ENCODE data around the gene PCDHA13. TPM values are rescaled to one million over a fixed set of nuclear protein-coding genes. Genes with fewer than 3 reads are reported as not detected.

PCDHA13 gene
- total and polyA plus RNA-seq, 4 donors = 0.15 to 0.16 TPM; not detected in 2

Other genes starting within 250 kb of the PCDHA13 start
- 100 to 1,000 TPM; 104 to 205 TPM for gene CD14, start 248.9 kb upstream of the PCDHA13 start, total RNA-seq
- gene CD14, start 248.9 kb upstream of the PCDHA13 start, polyA plus RNA-seq = 100 to 1,000 TPM in 1 of 2 donors, 10 to 100 TPM in 1; 34.9 to 115 TPM
- gene TMCO6, start 242.7 kb upstream of the PCDHA13 start, total RNA-seq = 10 to 100 TPM in 1 of 2 donors, 1 to 10 TPM in 1; 8.6 to 11.9 TPM
- 1 to 10 TPM; 2.9 to 9.4 TPM for gene TMCO6, start 242.7 kb upstream of the PCDHA13 start, polyA plus RNA-seq
- 10 to 100 TPM; 32.1 to 35.0 TPM for gene NDUFA2, start 234.5 kb upstream of the PCDHA13 start, total RNA-seq
- gene NDUFA2, start 234.5 kb upstream of the PCDHA13 start, polyA plus RNA-seq = 100 to 1,000 TPM; 114 to 198 TPM
- gene IK, start 234.3 kb upstream of the PCDHA13 start, total RNA-seq = 10 to 100 TPM; 78.4 to 79.1 TPM
- 100 to 1,000 TPM in 1 of 2 donors, 10 to 100 TPM in 1; 90.3 to 104 TPM for gene IK, start 234.3 kb upstream of the PCDHA13 start, polyA plus RNA-seq
- 10 to 100 TPM; 18.5 to 21.3 TPM for gene WDR55, start 217.2 kb upstream of the PCDHA13 start, total RNA-seq
- gene WDR55, start 217.2 kb upstream of the PCDHA13 start, polyA plus RNA-seq = 10 to 100 TPM in 1 of 2 donors, 1 to 10 TPM in 1; 9.5 to 22.0 TPM
- 1 to 10 TPM in 1 of 2 donors, under 1 TPM in 1; 0.84 to 1.3 TPM for gene DND1, start 208.5 kb upstream of the PCDHA13 start, total RNA-seq
- 1 to 10 TPM in 1 of 2 donors, not detected in 1; 2.1 TPM for gene DND1, start 208.5 kb upstream of the PCDHA13 start, polyA plus RNA-seq
- 10 to 100 TPM; 48.6 to 49.3 TPM for gene HARS1, start 190.8 kb upstream of the PCDHA13 start, total RNA-seq
- gene HARS1, start 190.8 kb upstream of the PCDHA13 start, polyA plus RNA-seq = 10 to 100 TPM; 35.1 to 74.6 TPM
- gene HARS2, start 190.7 kb upstream of the PCDHA13 start, total RNA-seq = 10 to 100 TPM; 21.3 to 33.0 TPM
- gene HARS2, start 190.7 kb upstream of the PCDHA13 start, polyA plus RNA-seq = 10 to 100 TPM; 14.4 to 27.6 TPM
- 10 to 100 TPM; 39.0 to 41.4 TPM for gene ZMAT2, start 181.7 kb upstream of the PCDHA13 start, total RNA-seq
- 100 to 1,000 TPM in 1 of 2 donors, 10 to 100 TPM in 1; 70.6 to 143 TPM for gene ZMAT2, start 181.7 kb upstream of the PCDHA13 start, polyA plus RNA-seq
- not detected for gene PCDHA1, start 96.0 kb upstream of the PCDHA13 start, total RNA-seq
- not detected for gene PCDHA1, start 96.0 kb upstream of the PCDHA13 start, polyA plus RNA-seq
- gene PCDHA2, start 87.3 kb upstream of the PCDHA13 start, total RNA-seq = under 1 TPM; 0.13 to 0.24 TPM
- not detected for gene PCDHA2, start 87.3 kb upstream of the PCDHA13 start, polyA plus RNA-seq
- gene PCDHA3, start 81.1 kb upstream of the PCDHA13 start, total RNA-seq = under 1 TPM; 0.33 to 0.36 TPM
- gene PCDHA3, start 81.1 kb upstream of the PCDHA13 start, polyA plus RNA-seq = under 1 TPM; 0.25 to 0.38 TPM
- gene PCDHA4, start 75.1 kb upstream of the PCDHA13 start, total RNA-seq = under 1 TPM; 0.78 to 0.90 TPM
- gene PCDHA4, start 75.1 kb upstream of the PCDHA13 start, polyA plus RNA-seq = under 1 TPM in 1 of 2 donors, not detected in 1; 0.05 TPM
- gene PCDHA5, start 60.5 kb upstream of the PCDHA13 start, total RNA-seq = under 1 TPM; 0.24 to 0.26 TPM
- under 1 TPM in 1 of 2 donors, not detected in 1; 0.08 TPM for gene PCDHA5, start 60.5 kb upstream of the PCDHA13 start, polyA plus RNA-seq
- gene PCDHA6, start 54.2 kb upstream of the PCDHA13 start, total RNA-seq = under 1 TPM; 0.36 to 0.45 TPM
- under 1 TPM in 1 of 2 donors, not detected in 1; 0.64 TPM for gene PCDHA6, start 54.2 kb upstream of the PCDHA13 start, polyA plus RNA-seq
- under 1 TPM; 0.32 to 0.57 TPM for gene PCDHA7, start 47.9 kb upstream of the PCDHA13 start, total RNA-seq
- under 1 TPM in 1 of 2 donors, not detected in 1; 0.13 TPM for gene PCDHA7, start 47.9 kb upstream of the PCDHA13 start, polyA plus RNA-seq
- under 1 TPM; 0.16 to 0.36 TPM for gene PCDHA8, start 40.9 kb upstream of the PCDHA13 start, total RNA-seq
- not detected for gene PCDHA8, start 40.9 kb upstream of the PCDHA13 start, polyA plus RNA-seq
- under 1 TPM; 0.13 to 0.36 TPM for gene PCDHA9, start 33.7 kb upstream of the PCDHA13 start, total RNA-seq
- gene PCDHA9, start 33.7 kb upstream of the PCDHA13 start, polyA plus RNA-seq = not detected
- gene PCDHA10, start 26.2 kb upstream of the PCDHA13 start, total RNA-seq = under 1 TPM; 0.65 to 0.69 TPM
- under 1 TPM in 1 of 2 donors, not detected in 1; 0.03 TPM for gene PCDHA10, start 26.2 kb upstream of the PCDHA13 start, polyA plus RNA-seq
- under 1 TPM; 0.19 to 0.27 TPM for gene PCDHA11, start 13.2 kb upstream of the PCDHA13 start, total RNA-seq
- gene PCDHA11, start 13.2 kb upstream of the PCDHA13 start, polyA plus RNA-seq = not detected
- under 1 TPM in 1 of 2 donors, not detected in 1; 0.57 TPM for gene PCDHA12, start 6.8 kb upstream of the PCDHA13 start, total RNA-seq
- gene PCDHA12, start 6.8 kb upstream of the PCDHA13 start, polyA plus RNA-seq = under 1 TPM in 1 of 2 donors, not detected in 1; 0.05 TPM
- under 1 TPM; 0.15 to 0.36 TPM for gene PCDHAC1, start 44.2 kb downstream of the PCDHA13 start, total RNA-seq
- gene PCDHAC1, start 44.2 kb downstream of the PCDHA13 start, polyA plus RNA-seq = not detected
- 1 to 10 TPM; 1.4 to 1.9 TPM for gene PCDHAC2, start 84.4 kb downstream of the PCDHA13 start, total RNA-seq
- gene PCDHAC2, start 84.4 kb downstream of the PCDHA13 start, polyA plus RNA-seq = under 1 TPM; 0.25 to 0.49 TPM
- gene PCDHB1, start 169.2 kb downstream of the PCDHA13 start, total RNA-seq = not detected
- gene PCDHB1, start 169.2 kb downstream of the PCDHA13 start, polyA plus RNA-seq = not detected
- gene PCDHB2, start 212.5 kb downstream of the PCDHA13 start, total RNA-seq = 1 to 10 TPM; 3.1 to 4.1 TPM
- 1 to 10 TPM in 1 of 2 donors, under 1 TPM in 1; 0.50 to 2.6 TPM for gene PCDHB2, start 212.5 kb downstream of the PCDHA13 start, polyA plus RNA-seq
- 1 to 10 TPM; 2.0 to 2.9 TPM for gene PCDHB3, start 218.3 kb downstream of the PCDHA13 start, total RNA-seq
- 1 to 10 TPM in 1 of 2 donors, under 1 TPM in 1; 0.25 to 1.2 TPM for gene PCDHB3, start 218.3 kb downstream of the PCDHA13 start, polyA plus RNA-seq
- gene PCDHB4, start 239.7 kb downstream of the PCDHA13 start, total RNA-seq = 1 to 10 TPM; 6.2 to 9.1 TPM
- gene PCDHB4, start 239.7 kb downstream of the PCDHA13 start, polyA plus RNA-seq = 1 to 10 TPM in 1 of 2 donors, under 1 TPM in 1; 0.88 to 5.8 TPM

Measured in aorta (tissue), 4 donors.